Measurements from ENCODE around the gene ARHGDIA.
A peak's percentile ranks its signal among the peaks of the same experiment; 100 is the strongest.

ARHGDIA gene

DNA sequence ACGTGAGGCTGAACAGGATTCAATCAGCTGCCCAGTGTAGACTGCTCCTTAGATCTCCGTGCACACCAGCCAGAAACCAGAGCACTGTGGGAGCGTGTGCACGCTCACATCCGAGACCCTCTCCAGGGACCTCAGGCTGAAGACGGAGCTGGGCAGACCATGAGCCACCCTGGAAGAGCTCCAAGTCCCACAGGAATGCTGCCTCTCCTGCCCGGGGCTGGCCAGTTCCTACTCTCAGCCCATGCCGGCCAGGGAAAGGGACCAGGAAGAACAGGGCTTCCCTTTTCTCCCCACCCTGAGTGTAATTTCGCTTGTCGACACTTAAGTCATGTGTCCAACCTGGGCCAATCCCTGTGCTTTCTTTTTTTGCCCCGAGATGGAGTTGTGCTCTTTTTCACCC is 13.4 kb upstream of the ARHGDIA start:
- FAIRE-seq, result no peak
- TF ChIP-seq POLR2A (IDR thresholded peaks at IDR 0.05; ENCODE audit: low read depth, low read length) (no peak), TAF1 (IDR thresholded peaks at IDR 0.05; ENCODE audit: borderline replicate concordance, low read depth, low read length) (no peak), POLR2AphosphoS5 (IDR thresholded peaks at IDR 0.05; ENCODE audit: low read depth, low read length) (no peak)
- DNase-seq (ENCODE audit: insufficient read length), result no peak

DNA sequence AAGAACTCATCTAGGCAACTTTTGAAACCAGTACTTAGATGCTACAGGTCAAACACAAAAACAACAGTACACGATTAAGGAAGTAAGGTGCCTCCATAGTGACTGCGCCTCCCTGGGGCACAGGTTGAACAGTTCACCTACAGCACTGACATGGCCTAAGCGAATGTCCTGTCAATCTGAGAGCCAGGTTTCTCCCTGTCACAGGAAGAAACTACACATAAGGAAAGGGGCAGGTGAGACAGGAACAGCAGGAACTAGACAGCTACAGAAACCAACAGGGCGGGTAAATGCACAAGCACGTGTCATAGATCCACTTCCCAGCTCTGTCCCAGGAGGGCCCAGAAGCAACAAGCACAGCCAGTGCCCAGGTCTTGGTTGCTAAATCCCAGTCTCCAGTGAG is 8.0 kb upstream of the ARHGDIA start:
- DNase-seq (ENCODE audit: insufficient read length) (no peak), FAIRE-seq (no peak)
- no peak for TF ChIP-seq TAF1 (IDR thresholded peaks at IDR 0.05; ENCODE audit: borderline replicate concordance, low read depth, low read length)
- no peak for TF ChIP-seq POLR2AphosphoS5 (IDR thresholded peaks at IDR 0.05; ENCODE audit: low read depth, low read length)
- TF ChIP-seq POLR2A (IDR thresholded peaks at IDR 0.05; ENCODE audit: low read depth, low read length), result no peak

DNA sequence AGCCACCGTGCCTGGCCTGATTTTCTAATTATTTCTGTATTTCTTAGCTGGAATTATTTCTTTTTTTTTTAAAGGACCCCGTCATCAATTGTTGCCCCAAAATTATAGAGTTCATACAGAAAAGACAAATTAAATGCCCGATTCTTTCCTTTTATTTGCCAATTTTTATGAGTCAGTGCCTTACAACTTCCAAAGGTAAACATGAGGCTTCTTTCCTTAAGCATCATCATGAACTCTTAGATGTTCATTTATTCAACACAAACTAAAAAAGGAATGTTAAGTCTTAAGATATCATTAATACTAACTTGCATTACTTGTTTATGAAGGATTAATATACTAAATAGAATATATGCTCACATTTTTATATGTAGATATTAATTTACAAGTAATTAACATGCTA is 7.2 kb upstream of the ARHGDIA start:
- FAIRE-seq (no peak), DNase-seq (ENCODE audit: insufficient read length) (no peak)
- TF ChIP-seq TAF1 (IDR thresholded peaks at IDR 0.05; ENCODE audit: borderline replicate concordance, low read depth, low read length), result no peak
- TF ChIP-seq POLR2AphosphoS5 (IDR thresholded peaks at IDR 0.05; ENCODE audit: low read depth, low read length), result no peak
- no peak for TF ChIP-seq POLR2A (IDR thresholded peaks at IDR 0.05; ENCODE audit: low read depth, low read length)

DNA sequence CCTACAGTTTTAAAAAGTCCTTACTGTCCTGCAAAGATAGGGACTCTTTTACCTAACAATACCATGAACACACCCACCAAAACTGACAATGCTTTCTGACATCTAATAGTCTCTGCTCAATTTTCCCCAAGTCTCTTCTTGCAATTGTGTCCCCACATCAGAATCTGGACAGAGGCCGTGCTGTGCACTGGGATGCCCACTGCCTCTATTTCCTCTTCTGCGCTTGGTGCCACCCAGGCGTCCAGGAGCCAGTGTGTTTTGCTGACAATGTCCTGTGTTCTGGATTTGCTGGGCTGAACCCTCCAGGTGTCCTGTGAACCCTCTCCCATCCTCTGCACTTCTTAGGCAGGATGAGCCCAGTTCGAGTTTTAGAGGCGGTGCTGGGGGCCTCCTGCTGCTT is 6.4 kb upstream of the ARHGDIA start:
- no peak for FAIRE-seq
- no peak for DNase-seq (ENCODE audit: insufficient read length)
- TF ChIP-seq TAF1 (IDR thresholded peaks at IDR 0.05; ENCODE audit: borderline replicate concordance, low read depth, low read length), result no peak
- TF ChIP-seq POLR2A (IDR thresholded peaks at IDR 0.05; ENCODE audit: low read depth, low read length), result no peak
- TF ChIP-seq POLR2AphosphoS5 (IDR thresholded peaks at IDR 0.05; ENCODE audit: low read depth, low read length), result peak; percentile 64

DNA sequence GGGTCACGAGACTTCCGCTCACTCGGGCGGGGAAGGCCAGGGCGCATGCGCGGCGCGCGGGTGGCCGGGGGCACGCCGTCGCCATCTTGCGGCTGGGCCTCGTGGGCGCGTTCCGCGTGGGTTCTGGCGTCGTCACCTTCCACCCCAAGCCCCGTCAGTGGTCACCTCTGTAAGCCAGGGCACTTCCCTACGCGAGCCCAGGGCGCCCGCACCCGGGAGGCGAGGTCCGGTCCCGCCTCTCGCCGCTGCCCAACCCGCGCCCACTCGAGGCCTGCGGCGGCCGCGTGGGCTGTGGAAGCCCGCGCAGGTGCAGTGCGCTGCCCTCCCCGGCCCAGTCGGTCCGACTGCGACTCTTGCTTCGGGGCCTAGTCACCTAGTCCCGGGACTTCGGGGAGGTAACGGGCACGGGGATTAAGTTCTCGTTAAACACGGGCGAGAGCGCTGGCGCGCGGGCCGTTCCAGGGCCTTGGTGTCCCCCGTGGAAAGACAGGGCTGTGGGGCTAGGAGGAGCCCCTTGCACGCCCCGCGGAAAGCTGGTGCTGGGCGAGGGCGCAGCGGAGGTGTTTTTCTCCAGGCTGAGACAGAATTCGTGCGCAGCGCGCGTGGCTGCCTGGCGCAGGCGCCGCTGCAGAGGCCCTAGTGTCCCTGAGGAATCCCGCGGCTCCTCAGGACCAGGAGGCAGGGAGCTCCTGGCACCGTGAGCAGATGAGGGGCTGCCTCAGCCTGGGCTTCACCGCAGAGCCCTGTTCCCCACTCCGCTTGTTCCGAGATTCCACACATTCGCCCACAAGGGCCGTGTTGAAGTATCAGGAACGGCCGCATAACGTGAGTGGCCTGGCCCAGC is 472 bp upstream of the ARHGDIA start:
- FAIRE-seq, result peak; percentile 96
- peak; percentile 69 for TF ChIP-seq POLR2AphosphoS5 (IDR thresholded peaks at IDR 0.05; ENCODE audit: low read depth, low read length)
- peak; percentile 73 for TF ChIP-seq POLR2A (IDR thresholded peaks at IDR 0.05; ENCODE audit: low read depth, low read length)
- TF ChIP-seq TAF1 (IDR thresholded peaks at IDR 0.05; ENCODE audit: borderline replicate concordance, low read depth, low read length), result peak; percentile 48; the same call in 1 of the 2 replicates
- DNase-seq (ENCODE audit: insufficient read length), result peak; percentile 99

DNA sequence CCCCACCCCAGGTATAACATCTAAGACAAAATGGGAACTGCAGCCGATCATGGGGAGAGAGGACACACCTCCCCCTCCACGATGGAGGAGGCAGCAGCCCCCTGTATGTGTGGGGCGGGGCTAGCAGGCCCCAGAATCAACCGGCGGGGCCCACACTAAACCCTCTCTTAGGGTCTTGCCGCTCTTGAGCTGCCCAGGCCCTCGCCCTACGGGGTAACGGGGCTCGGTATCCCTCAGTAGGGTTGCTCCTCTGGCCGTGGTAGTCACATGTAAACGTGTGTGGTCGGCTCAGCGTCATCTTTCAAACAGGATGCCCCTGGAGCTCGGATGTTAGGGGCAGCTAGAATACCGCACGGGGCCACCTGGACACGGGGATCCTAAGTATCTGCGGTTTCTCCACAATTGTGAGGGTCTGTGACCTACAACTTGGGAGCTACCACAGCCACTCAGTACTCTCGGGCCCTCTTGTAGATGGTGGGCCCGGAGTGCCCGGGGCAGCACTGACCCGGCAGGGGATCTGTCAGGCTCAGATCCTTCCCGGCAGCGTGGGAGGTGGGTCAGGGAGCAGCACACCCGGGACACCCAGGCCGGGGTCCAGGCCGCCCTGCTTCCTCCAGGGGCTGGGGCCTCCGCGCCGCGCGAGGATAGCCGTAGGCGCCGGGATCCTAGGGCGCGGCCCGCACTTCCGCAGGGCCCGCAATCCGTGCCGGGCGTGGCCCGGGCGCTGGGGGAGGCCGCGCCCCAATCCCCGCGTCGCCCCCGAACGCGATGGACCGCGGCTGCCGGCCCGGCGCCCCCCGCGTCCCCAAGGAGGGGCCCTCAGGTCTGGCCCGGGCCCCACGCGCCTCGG is 781 bp downstream of the ARHGDIA start:
- peak; percentile 46 for DNase-seq (ENCODE audit: insufficient read length)
- peak; percentile 47 for TF ChIP-seq POLR2A (IDR thresholded peaks at IDR 0.05; ENCODE audit: low read depth, low read length)
- no peak for TF ChIP-seq POLR2AphosphoS5 (IDR thresholded peaks at IDR 0.05; ENCODE audit: low read depth, low read length)
- no peak for TF ChIP-seq TAF1 (IDR thresholded peaks at IDR 0.05; ENCODE audit: borderline replicate concordance, low read depth, low read length)

DNA sequence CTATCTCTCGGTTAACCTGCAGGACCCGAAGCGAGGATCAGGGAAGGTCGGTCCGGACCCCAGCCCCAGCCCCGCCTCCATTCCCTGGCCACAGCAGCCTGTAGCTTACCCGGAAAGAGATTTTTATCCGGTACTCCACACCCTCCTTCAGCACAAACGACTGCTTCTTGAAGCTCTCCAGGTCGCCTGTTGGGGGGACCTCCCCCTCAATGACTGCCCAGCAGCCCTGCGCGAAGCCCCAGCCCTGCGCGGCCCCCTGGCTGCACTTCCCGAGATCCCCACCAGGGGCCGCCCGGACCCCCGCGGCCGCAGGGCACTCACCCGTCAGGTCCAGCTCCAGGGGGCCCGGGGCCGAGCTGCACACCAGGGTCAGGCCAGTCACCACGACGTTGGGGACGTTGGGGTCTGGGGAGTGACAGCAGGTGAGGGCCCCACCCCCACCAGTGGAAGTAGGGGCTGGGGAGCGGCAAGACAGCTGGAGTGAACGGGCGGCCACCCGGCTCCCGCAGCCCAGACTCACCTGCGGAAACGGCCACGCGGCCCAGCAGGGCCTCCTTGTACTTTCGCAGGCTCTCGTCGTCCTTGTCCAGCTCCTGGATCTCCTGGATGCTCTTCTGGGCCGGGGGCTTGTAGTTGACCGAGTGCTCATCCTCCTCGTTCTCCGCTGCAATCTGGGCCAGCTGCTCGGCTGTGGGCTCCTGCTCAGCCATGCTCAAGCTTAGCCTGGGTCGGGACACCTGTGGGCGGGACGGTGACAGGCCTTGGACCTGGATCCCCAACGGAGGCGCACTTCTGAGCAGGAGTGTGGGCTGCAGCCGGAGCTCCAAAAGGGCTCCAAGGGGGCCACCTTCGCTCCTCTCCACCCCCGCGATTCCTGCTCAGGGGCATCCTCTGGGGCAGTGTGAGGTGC is 1.7 kb downstream of the ARHGDIA start:
- no peak for TF ChIP-seq TAF1 (IDR thresholded peaks at IDR 0.05; ENCODE audit: borderline replicate concordance, low read depth, low read length)
- TF ChIP-seq POLR2AphosphoS5 (IDR thresholded peaks at IDR 0.05; ENCODE audit: low read depth, low read length), result peak; percentile 34; the same call in 1 of the 2 replicates
- TF ChIP-seq POLR2A (IDR thresholded peaks at IDR 0.05; ENCODE audit: low read depth, low read length), result peak; percentile 51; the same call in 1 of the 2 replicates
- DNase-seq (ENCODE audit: insufficient read length) (peak; percentile 78), FAIRE-seq (no peak)

More for the DNA sequence above, 781 bp downstream of the ARHGDIA start:
- peak; percentile 30 for FAIRE-seq

DNA sequence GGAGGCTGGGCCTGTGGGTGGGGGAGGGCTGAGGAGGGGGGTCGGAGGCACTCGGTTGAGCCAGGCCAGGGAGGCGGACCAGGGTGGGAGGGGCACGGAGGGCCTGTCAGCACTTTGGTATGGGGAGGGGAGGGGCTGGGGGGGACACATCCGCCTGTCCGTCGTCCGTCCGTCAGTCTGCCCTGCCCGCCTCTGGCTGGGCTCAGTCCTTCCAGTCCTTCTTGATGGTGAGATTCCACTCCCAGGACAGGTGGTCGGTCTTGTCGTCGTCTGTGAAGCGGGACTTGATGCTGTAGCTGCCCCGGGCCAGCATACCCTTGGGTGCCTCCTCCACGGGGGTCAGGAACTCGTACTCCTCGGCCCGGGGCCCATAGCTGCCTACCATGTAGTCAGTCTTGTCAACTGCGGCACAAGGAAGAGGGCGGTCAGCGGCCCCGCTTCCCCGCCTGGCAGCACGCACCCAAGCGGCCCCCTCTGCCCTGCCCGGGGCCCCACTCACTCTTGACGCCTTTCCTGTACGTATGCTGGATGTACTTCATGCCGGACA is 2.4 kb downstream of the ARHGDIA start:
- TF ChIP-seq TAF1 (IDR thresholded peaks at IDR 0.05; ENCODE audit: borderline replicate concordance, low read depth, low read length) (no peak), POLR2A (IDR thresholded peaks at IDR 0.05; ENCODE audit: low read depth, low read length) (0 out of 2 replicates have a peak, but pooled peaks have one; percentile 0)
- peak; percentile 6 for DNase-seq (ENCODE audit: insufficient read length)

DNA sequence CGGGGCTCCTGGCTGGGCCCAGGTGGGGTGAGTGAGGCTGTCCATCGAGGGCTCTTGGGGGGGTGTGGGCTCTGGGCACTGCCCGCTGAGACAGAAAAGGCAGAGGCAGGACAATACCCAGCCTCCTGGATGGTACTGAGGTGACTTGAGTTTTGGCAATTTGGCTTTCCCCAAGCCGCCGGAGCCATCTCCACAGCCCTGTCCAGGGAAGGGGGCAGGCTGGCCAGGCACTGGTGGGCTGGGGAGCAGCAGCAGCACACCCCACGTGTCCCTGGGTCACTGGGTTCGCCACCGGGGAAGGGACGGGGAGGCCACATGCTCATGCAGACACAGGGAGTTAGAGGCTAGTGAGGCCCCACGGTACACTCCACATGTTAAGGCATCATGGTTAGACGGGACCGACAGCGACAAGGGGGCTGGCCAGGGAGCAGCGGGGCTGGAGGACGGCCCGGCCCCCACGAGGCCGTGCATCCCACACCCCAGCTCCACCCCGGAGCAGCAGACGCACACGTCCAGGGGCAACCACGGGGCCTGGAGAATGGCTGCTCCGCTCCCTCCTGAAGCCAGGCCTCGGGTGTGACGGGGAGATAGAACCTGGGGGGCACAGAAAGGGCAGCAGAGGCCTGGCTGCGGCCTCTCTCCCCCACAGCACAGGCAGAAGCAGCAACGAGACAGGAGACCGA is 3.0 kb downstream of the ARHGDIA start:
- FAIRE-seq, result no peak
- TF ChIP-seq TAF1 (IDR thresholded peaks at IDR 0.05; ENCODE audit: borderline replicate concordance, low read depth, low read length), result no peak
- no peak; the same call in 1 of the 2 replicates for TF ChIP-seq POLR2AphosphoS5 (IDR thresholded peaks at IDR 0.05; ENCODE audit: low read depth, low read length)
- TF ChIP-seq POLR2A (IDR thresholded peaks at IDR 0.05; ENCODE audit: low read depth, low read length), result peak; percentile 42; the same call in 1 of the 2 replicates
- DNase-seq (ENCODE audit: insufficient read length), result no peak

More for the DNA sequence above, 2.4 kb downstream of the ARHGDIA start:
- FAIRE-seq, result no peak
